Large intestine (tissue), 3 donors: Measurements from ENCODE around the gene CDC42EP5. TPM values are rescaled to one million over a fixed set of nuclear protein-coding genes. Genes with fewer than 3 reads are reported as not detected.

ENCODE experiments used
- DNase-seq, 2 donors: peaks; one replicate each; pipeline versions ENCODE4 v3.0.0 to v3.0.0-alpha.2; 2013
- H3K27ac ChIP-seq: one replicate; pipeline ENCODE4 v1.5.1; 2013; ENCODE audit warnings: low read length
- H3K27me3 ChIP-seq: 2 replicates; pipeline ENCODE4 v1.6.1; 2013; ENCODE audit warnings: low read length; ENCODE audit not compliant: control insufficient read depth, insufficient read depth
- H3K36me3 ChIP-seq: 2 replicates; pipeline ENCODE4 v1.6.1; 2013; ENCODE audit warnings: low read length; ENCODE audit not compliant: control insufficient read depth, insufficient read depth
- H3K4me1 ChIP-seq: one replicate; pipeline ENCODE4 v1.6.1; 2013; ENCODE audit warnings: low read length; ENCODE audit not compliant: control insufficient read depth, insufficient read depth
- H3K4me3 ChIP-seq: one replicate; pipeline ENCODE4 v1.5.1; 2013; ENCODE audit warnings: low read length
- H3K9me3 ChIP-seq: one replicate; pipeline ENCODE4 v1.6.1; 2013; ENCODE audit warnings: mild to moderate bottlenecking, low read depth, low read length, moderate library complexity; ENCODE audit not compliant: control insufficient read depth
- WGBS: methylation state at CpG from one replicate; pipeline ENCODE4 v1.1.5; 2013; ENCODE audit warnings: low lambda C conversion rate; ENCODE audit not compliant: insufficient coverage; 5-methylcytosine and 5-hydroxymethylcytosine counted together
- polyA plus RNA-seq: library from polyadenylated mRNA; unstranded; fragments of 120-200 nt; gene quantifications from one replicate; pipeline ENCODE4 v1.2.1, GENCODE V29; 2013

The CDC42EP5 gene
- polyA plus RNA-seq, 1 donor = 161 TPM

DNA sequence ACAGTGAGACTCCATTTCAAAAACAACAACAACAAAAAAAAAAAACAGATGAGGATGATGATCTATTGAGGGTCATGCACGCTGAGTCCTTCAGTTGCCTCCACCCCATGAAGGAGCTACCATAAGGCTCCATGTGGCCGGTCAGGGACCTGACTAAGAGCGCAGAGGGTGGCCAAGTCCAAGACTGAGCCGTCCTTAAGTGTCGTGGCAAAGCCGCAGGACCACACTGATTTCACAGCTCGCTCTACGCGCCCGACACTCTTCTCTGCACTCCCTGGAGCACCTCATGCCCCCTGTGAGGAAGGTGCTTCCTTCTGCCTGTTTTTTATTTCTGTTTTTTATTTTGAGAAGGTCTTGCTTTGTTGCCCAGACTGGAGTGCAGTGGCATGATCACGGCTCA, 45.5 kb downstream of the CDC42EP5 start:
- H3K27ac ChIP-seq = no peak overlapping the region
- DNase-seq = no peak
- H3K36me3 ChIP-seq = no peaks in the 10 kb centered on the region
- peaks cover 10% of the 10 kb centered on the region for H3K4me1 ChIP-seq
- no CpG with 5 or more reads among the region's 11 CpGs for WGBS
- peaks cover 21% of the 10 kb centered on the region for H3K27me3 ChIP-seq
- no peak overlapping the region for H3K4me3 ChIP-seq
- H3K9me3 ChIP-seq = no peaks in the 10 kb centered on the region

- DNase-seq = no peak
- Histone ChIP-seq H3K36me3 (no peaks in the 10 kb centered on the region), H3K27ac (no peak overlapping the region), H3K4me3 (no peak overlapping the region), H3K27me3 (peaks cover 26% of the 10 kb centered on the region), H3K4me1 (peaks cover 10% of the 10 kb centered on the region), H3K9me3 (no peaks in the 10 kb centered on the region)
- WGBS = no CpG with 5 or more reads among the region's 17 CpGs
These were observed 46.7 kb downstream of the CDC42EP5 start for GRCh38 chr19:54426291-54426931.

- no peak for DNase-seq
- no peak overlapping the region for H3K4me3 ChIP-seq
- H3K36me3 ChIP-seq = no peaks in the 10 kb centered on the region
- no CpG with 5 or more reads among the region's 5 CpGs for WGBS
- no peaks in the 10 kb centered on the region for H3K9me3 ChIP-seq
- H3K27ac ChIP-seq = no peak overlapping the region
- peaks cover 31% of the 10 kb centered on the region for H3K27me3 ChIP-seq
- H3K4me1 ChIP-seq = peaks cover 7% of the 10 kb centered on the region
These were observed 47.7 kb downstream of the CDC42EP5 start for GRCh38 chr19:54425382-54425723.

DNA sequence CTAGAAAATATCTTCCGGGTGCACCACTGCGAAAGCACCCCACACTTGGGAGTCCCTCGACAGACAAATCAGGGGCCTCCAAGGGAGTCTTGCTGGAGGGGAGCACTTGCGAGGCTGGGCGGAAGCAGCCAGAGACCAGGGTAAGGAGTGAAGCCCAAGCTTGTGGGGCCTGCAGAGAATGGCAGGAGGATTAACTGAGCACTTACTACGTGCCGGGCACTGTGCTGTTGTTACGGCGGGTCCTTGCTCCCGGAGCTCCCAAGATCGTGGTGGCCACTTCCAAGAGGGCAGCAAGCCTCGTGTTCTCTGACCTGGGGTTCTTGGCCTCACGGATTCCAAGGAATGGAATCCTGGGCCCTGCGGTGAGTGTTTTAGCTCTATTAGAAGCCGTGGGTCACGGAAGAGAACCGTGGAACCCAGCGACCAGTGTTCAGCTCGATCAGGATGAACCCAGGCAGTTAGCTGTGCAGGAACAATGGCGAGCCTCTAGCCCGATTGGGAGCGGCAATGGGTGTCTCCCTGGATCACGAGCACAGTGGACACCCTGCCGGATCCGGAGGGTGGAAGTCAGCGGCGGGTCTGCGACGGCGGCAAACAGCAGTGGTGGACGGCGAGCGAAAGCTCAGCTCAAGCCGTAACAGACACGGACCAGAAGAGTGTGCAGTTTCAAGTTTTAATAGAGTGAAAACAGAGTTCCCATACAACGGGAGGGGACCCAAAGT, 48.3 kb downstream of the CDC42EP5 start:
- Histone ChIP-seq H3K4me3 (no peak overlapping the region), H3K27ac (no peak overlapping the region), H3K4me1 (peaks cover 7% of the 10 kb centered on the region), H3K27me3 (peaks cover 26% of the 10 kb centered on the region), H3K36me3 (no peaks in the 10 kb centered on the region), H3K9me3 (no peaks in the 10 kb centered on the region)
- DNase-seq = no peak
- WGBS = no CpG with 5 or more reads among the region's 36 CpGs

DNA sequence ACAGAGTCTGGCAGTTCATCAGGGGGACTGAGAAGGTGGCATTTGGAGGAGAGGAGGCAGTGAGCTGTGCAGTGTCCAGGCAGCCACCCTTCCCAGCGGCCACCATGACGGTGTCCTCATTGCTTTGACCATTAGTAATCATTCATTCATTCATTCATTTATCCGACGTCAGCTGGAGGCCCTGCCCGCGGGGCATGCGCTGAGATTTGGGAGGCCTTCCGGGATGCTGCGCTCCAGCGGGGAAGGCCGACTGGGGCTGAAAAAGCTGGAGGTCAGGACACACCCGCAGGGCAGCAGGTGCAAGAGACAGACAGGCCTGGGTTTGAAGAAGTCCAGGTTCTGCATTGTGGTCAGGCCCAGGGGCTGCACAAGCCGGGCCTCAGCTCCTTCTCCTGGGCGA, 48.9 kb downstream of the CDC42EP5 start:
- no peak overlapping the region for H3K4me3 ChIP-seq
- H3K9me3 ChIP-seq = no peaks in the 10 kb centered on the region
- peaks cover 22% of the 10 kb centered on the region for H3K27me3 ChIP-seq
- no peak overlapping the region for H3K27ac ChIP-seq
- peaks cover 10% of the 10 kb centered on the region for H3K4me1 ChIP-seq
- DNase-seq = no peak
- no CpG with 5 or more reads among the region's 14 CpGs for WGBS
- H3K36me3 ChIP-seq = no peaks in the 10 kb centered on the region

DNA sequence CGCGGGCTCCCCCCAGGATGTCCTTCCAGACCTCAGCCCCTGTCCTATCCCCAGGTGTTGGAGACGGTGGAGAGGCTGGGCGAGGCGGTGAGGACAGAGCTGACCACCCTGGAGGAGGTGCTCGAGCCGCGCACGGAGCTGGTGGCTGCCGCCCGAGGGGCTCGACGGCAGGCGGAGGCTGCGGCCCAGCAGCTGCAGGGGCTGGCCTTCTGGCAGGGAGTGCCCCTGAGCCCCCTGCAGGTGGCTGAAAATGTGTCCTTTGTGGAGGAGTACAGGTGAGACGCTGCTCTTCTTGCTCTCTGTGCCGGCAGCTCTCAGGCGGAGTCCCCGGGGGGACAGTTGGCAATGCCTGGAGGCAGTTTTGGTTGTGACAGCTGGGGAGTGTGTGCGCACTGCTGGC, 51.0 kb downstream of the CDC42EP5 start:
- Histone ChIP-seq H3K9me3 (no peaks in the 10 kb centered on the region), H3K4me3 (no peak overlapping the region), H3K27me3 (peaks cover 21% of the 10 kb centered on the region), H3K4me1 (peaks cover 13% of the 10 kb centered on the region), H3K36me3 (no peaks in the 10 kb centered on the region), H3K27ac (no peak overlapping the region)
- no peak for DNase-seq
- no CpG with 5 or more reads among the region's 20 CpGs for WGBS

- Histone ChIP-seq H3K9me3 (no peaks in the 10 kb centered on the region), H3K4me3 (no peak overlapping the region), H3K27me3 (peaks cover 26% of the 10 kb centered on the region), H3K27ac (no peak overlapping the region), H3K4me1 (peaks cover 13% of the 10 kb centered on the region), H3K36me3 (no peaks in the 10 kb centered on the region)
- no peak for DNase-seq
- no CpG with 5 or more reads among the region's 7 CpGs for WGBS
These were observed 51.6 kb downstream of the CDC42EP5 start for GRCh38 chr19:54421521-54421920.

- Histone ChIP-seq H3K4me1 (peaks cover 13% of the 10 kb centered on the region), H3K27ac (no peak overlapping the region), H3K9me3 (no peaks in the 10 kb centered on the region), H3K36me3 (no peaks in the 10 kb centered on the region), H3K4me3 (no peak overlapping the region), H3K27me3 (peaks cover 26% of the 10 kb centered on the region)
- no CpG with 5 or more reads among the region's 9 CpGs for WGBS
- DNase-seq = no peak
These were observed 52.0 kb downstream of the CDC42EP5 start for GRCh38 chr19:54421169-54421516.

DNA sequence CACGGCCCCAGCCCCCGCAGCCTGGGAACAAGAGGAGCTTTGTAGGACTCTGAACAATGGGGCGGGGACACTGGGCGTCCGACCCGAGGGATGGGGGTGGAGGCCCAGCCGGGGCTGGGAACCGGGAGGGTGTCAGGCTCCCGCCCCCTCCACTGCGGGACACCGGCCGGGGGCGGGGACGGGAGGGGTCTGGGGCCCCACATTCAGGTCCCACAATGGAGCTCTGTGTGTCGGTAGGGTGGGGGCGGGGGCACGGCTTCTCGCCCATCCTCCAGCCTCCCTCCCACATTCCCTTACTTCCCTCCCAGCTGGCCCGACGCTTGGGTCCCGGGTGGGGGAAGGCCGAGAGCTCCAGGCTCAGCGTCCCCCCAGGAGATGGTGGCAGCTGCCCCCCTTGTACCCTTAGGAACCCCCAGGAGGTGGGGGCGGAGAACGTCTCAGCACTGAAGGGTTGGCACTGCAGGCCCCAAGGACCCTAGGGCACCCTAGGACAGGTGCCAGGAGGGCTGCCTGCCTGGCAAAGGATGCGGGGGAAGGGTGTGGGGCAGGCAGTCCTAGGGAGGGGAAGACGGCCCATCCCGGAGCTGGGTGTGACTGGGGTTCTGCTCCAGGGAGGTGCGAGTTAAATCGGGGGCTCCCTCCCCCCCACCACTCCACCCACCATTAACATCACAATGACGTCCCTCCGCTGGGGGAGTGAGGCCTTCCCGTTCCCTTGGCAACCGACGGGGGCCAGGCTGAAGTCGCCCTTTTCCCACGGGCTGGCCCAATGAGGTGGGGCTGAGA, 52.5 kb downstream of the CDC42EP5 start:
- H3K27me3 ChIP-seq = peaks cover 32% of the 10 kb centered on the region
- no peak overlapping the region for H3K4me3 ChIP-seq
- peak; percentile 63 to 81 for DNase-seq
- peaks cover 13% of the 10 kb centered on the region for H3K4me1 ChIP-seq
- no peaks in the 10 kb centered on the region for H3K9me3 ChIP-seq
- no peaks in the 10 kb centered on the region for H3K36me3 ChIP-seq
- H3K27ac ChIP-seq = peak overlapping the region; percentile 48
- WGBS = no CpG with 5 or more reads among the region's 37 CpGs

GRCh38 chr19:54420068-54420382, 53.1 kb downstream of the CDC42EP5 start:
- peak overlapping the region; percentile 40 for H3K27ac ChIP-seq
- WGBS = no CpG with 5 or more reads among the region's 10 CpGs
- H3K9me3 ChIP-seq = no peaks in the 10 kb centered on the region
- no peak overlapping the region for H3K4me3 ChIP-seq
- no peak for DNase-seq
- H3K36me3 ChIP-seq = no peaks in the 10 kb centered on the region
- H3K27me3 ChIP-seq = peaks cover 35% of the 10 kb centered on the region
- H3K4me1 ChIP-seq = peaks cover 13% of the 10 kb centered on the region
